GM12878 (cell line): Measurements from ENCODE around the gene PLRG1. TPM values are rescaled to one million over a fixed set of nuclear protein-coding genes. Genes with fewer than 3 reads are reported as not detected.

Experiments used
- ATAC-seq: fragments of 200-7000 bp; cut with Tn5 transposase; 3 replicates; pipeline ENCODE4 v1.9.1; 2020; ENCODE audit warnings: mild to moderate bottlenecking, moderate library complexity
- BruUV-seq: library from RNA; stranded (reverse); fragments of 400-500 nt; replicated peaks from 2 replicates; lab custom pipeline; 2021; lab: Mats Ljungman, UMichigan
- CTCF ChIA-PET: fragments of 300-600 bp; sonication (Branson Sonifier 250); formaldehyde crosslinking; extraction: SDS; loops from one replicate; lab custom pipeline; 2021; ENCODE audit warnings: inconsistent platforms; lab: Yijun Ruan, JAX
- POLR2A ChIA-PET: fragments of 350-600 bp; formaldehyde crosslinking; extraction: SDS; loops from one replicate; lab custom pipeline; 2021; ENCODE audit warnings: inconsistent platforms; lab: Charles Lee
- RAD21 ChIA-PET: fragments of 300-600 bp; sonication (Branson Sonifier 250); formaldehyde crosslinking; loops from one replicate; lab custom pipeline; 2023; ENCODE audit warnings: antibody characterized with exemption; ENCODE audit not compliant: unreplicated experiment; lab: Charles Lee
- SMC1A ChIA-PET: fragments of 300-600 bp; sonication (Branson Sonifier 250); formaldehyde crosslinking; loops from one replicate; lab custom pipeline; 2023; ENCODE audit not compliant: unreplicated experiment, uncharacterized antibody; lab: Charles Lee
- DNase-seq: peaks from one replicate; pipeline ENCODE4 v3.0.0-alpha.2; 2011; ENCODE audit warnings: low read depth, low spot score
- FAIRE-seq: peaks from 3 replicates; lab custom pipeline; 2011; peaks lifted over from hg19 to GRCh38; lab: Jason Lieb, UNC
- H2AFZ ChIP-seq: 2 replicates; pipeline ENCODE4 v1.6.0; 2011; ENCODE audit warnings: low read depth, low read length, control low read depth; ENCODE audit not compliant: control insufficient read depth
- H3K27ac ChIP-seq: 2 replicates; pipeline ENCODE4 v1.5.1; 2011; ENCODE audit warnings: control low read depth; ENCODE audit not compliant: control insufficient read depth, insufficient read depth
- H3K27me3 ChIP-seq, 2 experiments: replicated peaks in 1 of 2; 2 replicates each; pipeline versions ENCODE4 v1.6.0 to v1.6.1; 2011; ENCODE audit warnings: low read length in 1 of 2; ENCODE audit not compliant: control insufficient read depth in 2 of 2, insufficient read depth in 2 of 2
- H3K36me3 ChIP-seq, 2 experiments: 2 replicates each; pipeline ENCODE4 v1.5.1; 2011; ENCODE audit warnings: low read length in 1 of 2; ENCODE audit not compliant: control insufficient read depth in 2 of 2, insufficient read depth in 2 of 2
- H3K4me1 ChIP-seq: 2 replicates; pipeline ENCODE4 v1.6.1; 2011; ENCODE audit warnings: mild to moderate bottlenecking, low read length, moderate library complexity, mixed read lengths; ENCODE audit not compliant: control insufficient read depth, insufficient read depth
- H3K4me2 ChIP-seq: 2 replicates; pipeline ENCODE4 v1.6.0; 2011; ENCODE audit warnings: control low read depth; ENCODE audit not compliant: control insufficient read depth, insufficient read depth
- H3K4me3 ChIP-seq: fragments of 200-600 bp; sonication (generic); 2 replicates; pipeline ENCODE4 v1.5.1; 2016
- H3K79me2 ChIP-seq: 2 replicates; pipeline ENCODE4 v1.6.0; 2011; ENCODE audit warnings: low read length; ENCODE audit not compliant: control insufficient read depth, insufficient read depth
- H3K9ac ChIP-seq: 2 replicates; pipeline ENCODE4 v1.8.0; 2011; ENCODE audit warnings: low read length, control low read depth, mixed read lengths; ENCODE audit not compliant: control insufficient read depth, insufficient read depth
- H3K9me3 ChIP-seq: replicated peaks from 3 replicates; pipeline ENCODE4 v1.5.1; 2011; ENCODE audit warnings: mild to moderate bottlenecking, low read length; ENCODE audit not compliant: control insufficient read depth, insufficient read depth
- H4K20me1 ChIP-seq: 2 replicates; pipeline ENCODE4 v1.6.0; 2011; ENCODE audit not compliant: control insufficient read depth, insufficient read depth
- BACH1 ChIP-seq: fragments of 450-650 bp; IDR thresholded peaks from 2 replicates; pipeline ENCODE4 v1.6.1; 2017; ENCODE audit warnings: mild to moderate bottlenecking, borderline replicate concordance
- NR2C1 ChIP-seq: fragments of 450-650 bp; IDR thresholded peaks from 2 replicates; pipeline ENCODE4 v1.6.1; 2017; ENCODE audit warnings: antibody characterized with exemption, mild to moderate bottlenecking, moderate library complexity
- TBL1XR1 ChIP-seq: IDR thresholded peaks from 2 replicates; pipeline ENCODE4 v1.6.1; 2012; ENCODE audit warnings: low read depth, low read length, improper control_type of control experiment
- ZBTB4 ChIP-seq: fragments of 450-650 bp; formaldehyde crosslinking; IDR thresholded peaks from 2 replicates; pipeline ENCODE4 v1.4.0; 2022; ENCODE audit warnings: mild to moderate bottlenecking, moderate library complexity
- ZNF592 ChIP-seq: fragments of 450-650 bp; IDR thresholded peaks from 2 replicates; pipeline ENCODE4 v1.6.1; 2017; ENCODE audit warnings: mild to moderate bottlenecking, moderate library complexity
- WGBS: methylation state at CpG from one replicate; pipeline ENCODE4 v1.1.6; 2016; ENCODE audit warnings: low lambda C conversion rate; ENCODE audit not compliant: insufficient replicate concordance, insufficient coverage; ENCODE audit errors: missing lambda C conversion rate; 5-methylcytosine and 5-hydroxymethylcytosine counted together
- in situ Hi-C: fragments of 300-500 bp; cut with MboI; formaldehyde crosslinking; loops from 9 replicates; pipeline ENCODE4 v1.14.3; 2018; ENCODE audit warnings: mixed read lengths
- intact Hi-C: fragments of 100-400 bp; cut with micrococcal nuclease; formaldehyde crosslinking; loops from one replicate; pipeline ENCODE4 v1.14.2; 2022; ENCODE audit not compliant: unreplicated experiment
- polyA plus RNA-seq, 11 experiments: library from polyadenylated mRNA; depleted of rRNA in 4 of 11; unstranded in 6 of 11; stranded (reverse) in 5 of 11; fragments of >200 nt; fragmentation: Nextera tagmentation in 4 of 11; fragmentation: Illumina TruSeq in 1 of 11; extraction: Ambion mirVana in 4 of 11; extraction: Trizol in 1 of 11; gene quantifications; 1 replicate in 1 of 11; 2 replicates in 10 of 11; pipeline versions ENCODE4 v1.2.1 to v1.2.3, GENCODE V29; 2011 to 2016; ENCODE audit warnings: inconsistent platforms in 2 of 11, missing spikeins in 2 of 11, low read depth in 1 of 11
- total RNA-seq, 4 experiments: library from RNA; depleted of rRNA in 3 of 4; stranded (reverse); fragments of >200 nt in 3 of 4; fragmentation: Illumina TruSeq in 1 of 4; extraction: Trizol in 1 of 4; gene quantifications; 2 replicates each; pipeline versions ENCODE4 v1.2.1 to v1.2.3, GENCODE V29; 2013 to 2021
- TF ChIP-seq, protein P1 (sequence below): fragments of 450-650 bp; IDR thresholded peaks from 2 replicates; pipeline ENCODE4 v1.6.1; 2018; ENCODE audit warnings: mild to moderate bottlenecking, low read depth, moderate library complexity; ENCODE audit not compliant: partially characterized antibody
- TF ChIP-seq, protein P2 (sequence below): IDR thresholded peaks from 2 replicates; pipeline ENCODE4 v1.6.1; 2012; ENCODE audit warnings: low read depth, low read length, improper control_type of control experiment

The PLRG1 gene
- total and polyA plus RNA-seq, 10 of the 15 experiments (the other 5 are each of a cell fraction or from before 2014, with no cell fraction given) = 54.7 to 182 (median 111) TPM

- no peak for DNase-seq
- no TSS peak for BruUV-seq
- no peak overlapping the region for H3K9ac ChIP-seq
- no peaks in the 10 kb centered on the region for H3K36me3 ChIP-seq
- H3K27me3 ChIP-seq = no peaks in the 10 kb centered on the region; a peak in 1 of 4 replicates
- no peaks in the 10 kb centered on the region for H3K79me2 ChIP-seq
- no peak overlapping the region for H2AFZ ChIP-seq
- no peaks in the 10 kb centered on the region for H3K4me1 ChIP-seq
- no peaks in the 10 kb centered on the region for H4K20me1 ChIP-seq
- in situ Hi-C loops = no loop called here
- CTCF ChIA-PET = interaction anchor here (1.1 to 5.9 kb wide), 3 partner anchors 14 to 52 kb away, joined by 3 to 32 read pairs (median 6); partner anchors contain the start of gene PLRG1
- H3K9me3 ChIP-seq = no peaks in the 10 kb centered on the region
- SMC1A ChIA-PET = interaction anchor here (0.7 to 1.0 kb wide), 2 partner anchors 10 to 52 kb away, joined by 3 read pairs; no protein-coding TSS in a partner anchor
- no peak for FAIRE-seq
- RAD21 ChIA-PET = interaction anchor here (1.4 kb wide), 1 partner anchor 52 kb away, joined by 4 read pairs; no protein-coding TSS in a partner anchor
- POLR2A ChIA-PET = no interaction called here
- no peak overlapping the region for H3K27ac ChIP-seq
- ATAC-seq = no peak
- no peak overlapping the region for H3K4me2 ChIP-seq
- 34% methylated on average over 5 of the region's 5 CpGs for WGBS
- H3K4me3 ChIP-seq = no peak overlapping the region
- intact Hi-C loops = no loop called here
- TF ChIP-seq BACH1 (no peak), TBL1XR1 (no peak), ZBTB4 (no peak), ZNF592 (no peak), NR2C1 (no peak)
- TF ChIP-seq, protein P1, sequence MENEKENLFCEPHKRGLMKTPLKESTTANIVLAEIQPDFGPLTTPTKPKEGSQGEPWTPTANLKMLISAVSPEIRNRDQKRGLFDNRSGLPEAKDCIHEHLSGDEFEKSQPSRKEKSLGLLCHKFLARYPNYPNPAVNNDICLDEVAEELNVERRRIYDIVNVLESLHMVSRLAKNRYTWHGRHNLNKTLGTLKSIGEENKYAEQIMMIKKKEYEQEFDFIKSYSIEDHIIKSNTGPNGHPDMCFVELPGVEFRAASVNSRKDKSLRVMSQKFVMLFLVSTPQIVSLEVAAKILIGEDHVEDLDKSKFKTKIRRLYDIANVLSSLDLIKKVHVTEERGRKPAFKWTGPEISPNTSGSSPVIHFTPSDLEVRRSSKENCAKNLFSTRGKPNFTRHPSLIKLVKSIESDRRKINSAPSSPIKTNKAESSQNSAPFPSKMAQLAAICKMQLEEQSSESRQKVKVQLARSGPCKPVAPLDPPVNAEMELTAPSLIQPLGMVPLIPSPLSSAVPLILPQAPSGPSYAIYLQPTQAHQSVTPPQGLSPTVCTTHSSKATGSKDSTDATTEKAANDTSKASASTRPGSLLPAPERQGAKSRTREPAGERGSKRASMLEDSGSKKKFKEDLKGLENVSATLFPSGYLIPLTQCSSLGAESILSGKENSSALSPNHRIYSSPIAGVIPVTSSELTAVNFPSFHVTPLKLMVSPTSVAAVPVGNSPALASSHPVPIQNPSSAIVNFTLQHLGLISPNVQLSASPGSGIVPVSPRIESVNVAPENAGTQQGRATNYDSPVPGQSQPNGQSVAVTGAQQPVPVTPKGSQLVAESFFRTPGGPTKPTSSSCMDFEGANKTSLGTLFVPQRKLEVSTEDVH = no peak
- TF ChIP-seq, protein P2, sequence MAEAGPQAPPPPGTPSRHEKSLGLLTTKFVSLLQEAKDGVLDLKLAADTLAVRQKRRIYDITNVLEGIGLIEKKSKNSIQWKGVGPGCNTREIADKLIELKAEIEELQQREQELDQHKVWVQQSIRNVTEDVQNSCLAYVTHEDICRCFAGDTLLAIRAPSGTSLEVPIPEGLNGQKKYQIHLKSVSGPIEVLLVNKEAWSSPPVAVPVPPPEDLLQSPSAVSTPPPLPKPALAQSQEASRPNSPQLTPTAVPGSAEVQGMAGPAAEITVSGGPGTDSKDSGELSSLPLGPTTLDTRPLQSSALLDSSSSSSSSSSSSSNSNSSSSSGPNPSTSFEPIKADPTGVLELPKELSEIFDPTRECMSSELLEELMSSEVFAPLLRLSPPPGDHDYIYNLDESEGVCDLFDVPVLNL = no peak
Observed at GRCh38 chr4:154566639-154567204, 16.5 kb upstream of the PLRG1 start.
